ENCODE measurements around the gene DDIT3.
"Not testable (repeated sequence)": the region's sequence is repeated elsewhere in the genome, so short reads cannot be mapped to it uniquely, and the experiment has no call there.

DDIT3 gene

DNA sequence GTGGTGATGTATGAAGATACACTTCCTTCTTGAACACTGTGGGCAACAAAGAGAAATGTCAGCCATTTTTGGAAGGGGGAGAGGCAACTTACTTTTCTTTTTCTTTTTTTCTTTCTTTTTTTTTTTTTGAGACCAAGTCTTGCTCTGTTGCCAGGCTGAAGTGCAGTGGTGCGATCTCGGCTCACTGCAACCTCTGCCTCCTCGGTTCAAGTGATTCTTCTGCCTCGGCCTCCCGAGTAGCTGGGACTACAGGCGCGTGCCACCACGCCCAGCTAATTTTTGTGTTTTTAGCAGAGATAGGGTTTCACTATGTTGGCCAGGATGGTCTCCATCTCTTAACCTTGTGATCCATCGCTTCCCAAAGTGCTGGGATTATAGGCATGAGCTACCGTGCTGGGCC, 2.6 kb downstream of the DDIT3 start:
- intact Hi-C loops (cut with micrococcal nuclease); H3K9me3 Mint-ChIP-seq; H3K27me3 Mint-ChIP-seq; H3K27ac Mint-ChIP-seq; H3K4me3 Mint-ChIP-seq: not testable (repeated sequence)
- H3K4me1 Mint-ChIP-seq (ENCODE audit: low read depth), result peaks cover 53% of the 10 kb centered on the region
- H3K36me3 Mint-ChIP-seq (ENCODE audit: low read depth), result peaks cover 77% of the 10 kb centered on the region

DNA sequence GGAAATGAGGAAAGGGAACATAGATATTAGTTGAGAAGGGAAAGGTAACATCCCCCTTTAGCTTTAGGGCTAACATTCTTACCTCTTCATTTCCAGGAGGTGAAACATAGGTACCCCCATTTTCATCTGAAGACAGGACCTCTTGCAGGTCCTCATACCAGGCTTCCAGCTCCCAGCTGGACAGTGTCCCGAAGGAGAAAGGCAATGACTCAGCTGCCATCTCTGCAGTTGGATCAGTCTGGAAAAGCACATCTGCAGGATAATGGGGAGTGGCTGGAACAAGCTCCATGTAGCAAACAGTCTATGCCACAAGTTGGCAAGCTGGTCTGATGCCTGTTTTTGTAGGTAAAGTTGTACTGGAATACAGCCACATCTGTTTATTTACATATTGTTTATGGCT, 3.1 kb downstream of the DDIT3 start:
- Mint-ChIP-seq H3K4me1 (ENCODE audit: low read depth) (peaks cover 51% of the 10 kb centered on the region), H3K27ac (peak overlapping the region; percentile 40), H3K27me3 (no peaks in the 10 kb centered on the region), H3K36me3 (ENCODE audit: low read depth) (peaks cover 83% of the 10 kb centered on the region), H3K9me3 (no peaks in the 10 kb centered on the region), H3K4me3 (no peak overlapping the region)
- intact Hi-C loops (cut with micrococcal nuclease), result no loop called here

DNA sequence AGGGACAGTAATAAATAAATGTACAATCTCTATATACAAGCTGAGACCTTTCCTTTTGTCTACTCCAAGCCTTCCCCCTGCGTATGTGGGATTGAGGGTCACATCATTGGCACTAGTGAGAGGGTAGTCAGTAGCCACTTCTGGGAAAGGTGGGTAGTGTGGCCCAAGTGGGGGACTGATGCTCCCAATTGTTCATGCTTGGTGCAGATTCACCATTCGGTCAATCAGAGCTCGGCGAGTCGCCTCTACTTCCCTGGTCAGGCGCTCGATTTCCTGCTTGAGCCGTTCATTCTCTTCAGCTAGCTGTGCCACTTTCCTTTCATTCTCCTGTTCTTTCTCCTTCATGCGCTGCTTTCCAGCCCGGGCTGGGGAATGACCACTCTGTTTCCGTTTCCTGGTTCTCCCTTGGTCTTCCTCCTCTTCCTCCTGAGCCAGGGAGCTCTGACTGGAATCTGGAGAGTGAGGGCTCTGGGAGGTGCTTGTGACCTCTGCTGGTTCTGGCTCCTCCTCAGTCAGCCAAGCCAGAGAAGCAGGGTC, 3.6 kb downstream of the DDIT3 start:
- intact Hi-C loops (cut with micrococcal nuclease), result no loop called here
- peaks cover 88% of the 10 kb centered on the region for H3K36me3 Mint-ChIP-seq (ENCODE audit: low read depth)
- no peaks in the 10 kb centered on the region for H3K9me3 Mint-ChIP-seq
- H3K4me3 Mint-ChIP-seq, result no peak overlapping the region
- no peaks in the 10 kb centered on the region for H3K27me3 Mint-ChIP-seq
- H3K27ac Mint-ChIP-seq, result peak overlapping the region; percentile 40
- H3K4me1 Mint-ChIP-seq (ENCODE audit: low read depth), result peaks cover 46% of the 10 kb centered on the region

DNA sequence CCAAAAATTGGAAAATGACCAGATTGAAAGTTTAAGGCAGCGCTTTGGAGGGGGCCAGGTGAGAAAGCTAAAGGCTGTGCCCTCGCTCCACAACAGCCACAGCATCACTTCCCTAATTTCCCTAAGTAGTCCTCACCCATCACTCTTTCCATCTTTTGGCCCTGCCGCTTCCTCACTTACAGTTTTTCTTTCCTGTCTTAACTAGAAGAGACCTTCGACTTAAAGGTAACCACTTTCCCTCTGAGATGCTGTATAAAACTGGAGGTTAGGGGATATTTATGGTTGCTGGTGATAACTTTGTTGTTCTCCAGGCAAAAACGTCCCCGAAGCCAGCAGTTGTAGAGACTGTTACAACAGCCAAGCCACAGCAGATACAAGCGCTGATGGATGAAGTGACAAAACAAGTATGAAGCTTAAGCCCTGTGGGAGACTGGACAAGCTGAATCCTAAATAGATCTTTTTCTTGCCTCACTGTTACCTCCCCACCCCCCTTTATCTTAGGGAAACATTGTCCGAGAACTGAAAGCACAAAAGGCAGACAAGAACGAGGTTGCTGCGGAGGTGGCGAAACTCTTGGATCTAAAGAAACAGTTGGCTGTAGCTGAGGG, 4.3 kb downstream of the DDIT3 start:
- intact Hi-C loops (cut with micrococcal nuclease), result no loop called here
- H3K4me3 Mint-ChIP-seq, result no peak overlapping the region
- H3K27ac Mint-ChIP-seq, result no peak overlapping the region
- no peaks in the 10 kb centered on the region for H3K27me3 Mint-ChIP-seq
- no peaks in the 10 kb centered on the region for H3K9me3 Mint-ChIP-seq
- peaks cover 94% of the 10 kb centered on the region for H3K36me3 Mint-ChIP-seq (ENCODE audit: low read depth)
- peaks cover 39% of the 10 kb centered on the region for H3K4me1 Mint-ChIP-seq (ENCODE audit: low read depth)

DNA sequence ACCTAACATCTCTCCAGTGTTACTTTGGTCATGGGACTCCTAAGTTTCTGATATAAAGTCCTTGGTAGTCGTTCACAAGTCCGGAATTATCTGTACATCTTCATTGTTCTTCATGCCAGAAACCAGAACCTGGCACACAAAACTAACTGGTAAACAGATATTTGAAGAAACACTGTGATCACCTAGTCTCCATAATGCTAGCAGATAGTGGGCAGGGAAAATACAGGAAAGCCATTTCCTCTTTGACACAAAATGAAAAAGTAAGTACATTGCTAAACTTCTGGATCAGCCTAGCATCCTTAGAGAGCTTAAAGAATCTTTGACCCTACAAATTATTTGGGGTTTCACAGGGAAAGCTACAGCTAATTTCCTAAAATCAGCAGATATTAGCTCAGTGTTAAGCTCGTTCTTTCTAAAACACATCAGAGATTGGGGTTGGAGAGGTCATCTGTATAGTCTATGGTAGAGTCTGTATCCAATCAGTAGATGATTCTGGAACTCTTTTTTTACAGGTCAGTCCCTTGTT, 4.8 kb downstream of the DDIT3 start:
- Mint-ChIP-seq H3K9me3 (no peaks in the 10 kb centered on the region), H3K4me3 (no peak overlapping the region), H3K4me1 (ENCODE audit: low read depth) (peaks cover 36% of the 10 kb centered on the region), H3K27ac (no peak overlapping the region), H3K27me3 (no peaks in the 10 kb centered on the region), H3K36me3 (ENCODE audit: low read depth) (peaks cover 100% of the 10 kb centered on the region)
- intact Hi-C loops (cut with micrococcal nuclease), result no loop called here

DNA sequence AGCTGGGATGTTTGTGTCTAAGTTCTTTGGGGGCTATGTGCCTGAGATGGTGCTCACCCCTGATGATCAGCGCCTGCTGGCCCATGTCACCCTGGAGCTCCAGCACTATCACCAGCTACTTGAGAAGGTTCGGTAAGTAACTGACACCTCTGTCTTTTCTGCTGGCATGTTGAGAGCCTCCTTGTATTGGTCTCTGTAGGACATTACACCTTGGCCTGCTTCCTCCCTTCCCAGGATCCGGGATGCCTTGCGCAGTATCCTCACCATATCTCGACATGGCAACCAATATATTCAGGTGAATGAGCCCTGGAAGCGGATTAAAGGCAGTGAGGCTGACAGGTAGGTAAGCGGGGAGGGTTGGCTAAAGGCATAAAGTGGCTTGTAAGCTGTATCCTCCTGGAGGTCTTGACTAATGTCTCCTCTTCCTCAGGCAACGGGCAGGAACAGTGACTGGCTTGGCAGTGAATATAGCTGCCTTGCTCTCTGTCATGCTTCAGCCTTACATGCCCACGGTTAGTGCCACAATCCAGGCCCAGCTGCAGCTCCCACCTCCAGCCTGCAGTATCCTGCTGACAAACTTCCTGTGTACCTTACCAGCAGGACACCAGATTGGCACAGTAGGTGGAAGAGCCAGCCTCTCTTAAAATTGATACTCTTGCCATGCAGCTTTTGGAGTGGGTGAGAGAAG, 5.5 kb downstream of the DDIT3 start:
- intact Hi-C loops (cut with micrococcal nuclease), result no loop called here
- H3K27me3 Mint-ChIP-seq, result no peaks in the 10 kb centered on the region
- peaks cover 36% of the 10 kb centered on the region for H3K4me1 Mint-ChIP-seq (ENCODE audit: low read depth)
- H3K4me3 Mint-ChIP-seq, result no peak overlapping the region
- H3K36me3 Mint-ChIP-seq (ENCODE audit: low read depth), result peaks cover 97% of the 10 kb centered on the region
- H3K9me3 Mint-ChIP-seq, result no peaks in the 10 kb centered on the region
- no peak overlapping the region for H3K27ac Mint-ChIP-seq

DNA sequence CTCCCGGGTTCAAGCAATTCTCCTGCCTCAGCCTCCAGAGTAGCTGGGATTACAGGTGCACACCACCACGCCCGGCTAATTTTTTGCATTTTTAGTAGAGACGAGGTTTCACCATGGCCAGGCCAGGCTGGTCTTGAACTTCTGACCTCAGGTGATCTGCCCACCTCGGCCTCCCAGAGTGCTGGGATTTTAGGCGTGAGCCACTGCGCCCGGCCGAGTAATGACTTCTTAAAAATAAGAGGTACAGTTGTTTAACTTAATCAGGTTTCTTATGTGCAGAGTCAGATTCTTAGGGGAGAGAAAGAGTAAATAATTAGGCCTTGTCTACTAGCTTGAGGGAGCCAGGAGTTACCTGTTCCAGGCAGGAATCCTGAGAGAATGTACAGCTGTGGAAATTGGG, 6.1 kb downstream of the DDIT3 start:
- H3K27me3 Mint-ChIP-seq; H3K27ac Mint-ChIP-seq; H3K4me3 Mint-ChIP-seq; H3K9me3 Mint-ChIP-seq; intact Hi-C loops (cut with micrococcal nuclease): not testable (repeated sequence)
- Mint-ChIP-seq H3K4me1 (ENCODE audit: low read depth) (peaks cover 32% of the 10 kb centered on the region), H3K36me3 (ENCODE audit: low read depth) (peaks cover 97% of the 10 kb centered on the region)

DNA sequence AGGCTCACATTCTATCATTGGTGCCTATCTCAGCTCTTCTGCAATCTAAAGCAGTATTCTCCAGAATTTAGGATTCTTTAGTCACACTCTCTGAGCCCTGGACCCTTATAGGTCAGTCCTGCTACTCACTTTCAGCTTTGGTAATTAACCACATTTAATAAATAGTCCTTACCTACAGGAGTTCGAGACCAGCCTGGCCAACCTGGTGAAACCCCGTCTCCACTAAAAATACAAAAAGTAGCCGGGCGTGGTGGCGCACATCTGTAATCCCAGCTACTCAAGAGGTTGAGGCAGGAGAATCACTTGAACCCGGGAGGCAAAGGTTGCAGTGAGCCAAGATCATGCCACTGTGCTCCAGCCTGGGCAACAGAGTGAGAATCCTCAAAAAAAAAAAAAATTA, 6.6 kb downstream of the DDIT3 start:
- Mint-ChIP-seq H3K4me1 (ENCODE audit: low read depth) (peaks cover 26% of the 10 kb centered on the region), H3K36me3 (ENCODE audit: low read depth) (peaks cover 97% of the 10 kb centered on the region)
- H3K9me3 Mint-ChIP-seq; intact Hi-C loops (cut with micrococcal nuclease); H3K4me3 Mint-ChIP-seq; H3K27ac Mint-ChIP-seq; H3K27me3 Mint-ChIP-seq: not testable (repeated sequence)

DNA sequence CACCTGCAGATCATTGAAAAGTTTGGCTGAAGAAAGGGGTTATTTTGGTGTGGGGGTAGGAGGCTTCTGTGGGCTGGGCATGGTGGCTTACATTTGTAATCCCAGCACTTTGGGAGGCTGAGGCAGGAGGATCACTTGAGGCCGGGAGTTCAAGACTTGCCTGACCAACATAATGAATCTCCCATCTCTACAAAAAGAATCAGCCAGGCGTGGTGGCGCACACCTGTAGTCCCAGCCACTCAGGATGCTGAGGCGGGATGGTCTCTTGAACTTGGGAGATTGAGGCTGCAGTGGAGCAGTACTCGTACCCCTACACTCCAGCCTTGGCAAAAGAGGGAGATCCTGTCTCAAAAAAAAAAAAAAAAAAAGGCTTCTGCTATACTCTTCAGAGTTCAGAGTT, 7.0 kb downstream of the DDIT3 start:
- peaks cover 97% of the 10 kb centered on the region for H3K36me3 Mint-ChIP-seq (ENCODE audit: low read depth)
- no peaks in the 10 kb centered on the region for H3K9me3 Mint-ChIP-seq
- peaks cover 22% of the 10 kb centered on the region for H3K4me1 Mint-ChIP-seq (ENCODE audit: low read depth)
- no peak overlapping the region for H3K4me3 Mint-ChIP-seq
- H3K27ac Mint-ChIP-seq, result no peak overlapping the region
- no peaks in the 10 kb centered on the region for H3K27me3 Mint-ChIP-seq
- intact Hi-C loops (cut with micrococcal nuclease), result no loop called here

DNA sequence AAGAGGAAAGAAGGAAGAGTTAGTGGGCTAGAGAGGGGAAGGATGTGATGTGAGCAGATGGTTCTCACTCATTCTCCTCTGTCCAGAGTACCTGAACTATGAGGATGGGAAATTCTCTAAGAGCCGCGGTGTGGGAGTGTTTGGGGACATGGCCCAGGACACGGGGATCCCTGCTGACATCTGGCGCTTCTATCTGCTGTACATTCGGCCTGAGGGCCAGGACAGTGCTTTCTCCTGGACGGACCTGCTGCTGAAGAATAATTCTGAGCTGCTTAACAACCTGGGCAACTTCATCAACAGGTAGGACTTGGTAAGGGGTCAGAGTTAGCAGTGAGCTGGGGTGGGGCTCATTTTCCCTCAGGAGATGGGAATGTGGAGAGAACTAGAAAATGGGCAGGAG, 7.6 kb downstream of the DDIT3 start:
- Mint-ChIP-seq H3K4me1 (ENCODE audit: low read depth) (peaks cover 18% of the 10 kb centered on the region), H3K27me3 (no peaks in the 10 kb centered on the region), H3K27ac (no peak overlapping the region), H3K9me3 (no peaks in the 10 kb centered on the region), H3K36me3 (ENCODE audit: low read depth) (peaks cover 97% of the 10 kb centered on the region), H3K4me3 (no peak overlapping the region)
- intact Hi-C loops (cut with micrococcal nuclease), result no loop called here

DNA sequence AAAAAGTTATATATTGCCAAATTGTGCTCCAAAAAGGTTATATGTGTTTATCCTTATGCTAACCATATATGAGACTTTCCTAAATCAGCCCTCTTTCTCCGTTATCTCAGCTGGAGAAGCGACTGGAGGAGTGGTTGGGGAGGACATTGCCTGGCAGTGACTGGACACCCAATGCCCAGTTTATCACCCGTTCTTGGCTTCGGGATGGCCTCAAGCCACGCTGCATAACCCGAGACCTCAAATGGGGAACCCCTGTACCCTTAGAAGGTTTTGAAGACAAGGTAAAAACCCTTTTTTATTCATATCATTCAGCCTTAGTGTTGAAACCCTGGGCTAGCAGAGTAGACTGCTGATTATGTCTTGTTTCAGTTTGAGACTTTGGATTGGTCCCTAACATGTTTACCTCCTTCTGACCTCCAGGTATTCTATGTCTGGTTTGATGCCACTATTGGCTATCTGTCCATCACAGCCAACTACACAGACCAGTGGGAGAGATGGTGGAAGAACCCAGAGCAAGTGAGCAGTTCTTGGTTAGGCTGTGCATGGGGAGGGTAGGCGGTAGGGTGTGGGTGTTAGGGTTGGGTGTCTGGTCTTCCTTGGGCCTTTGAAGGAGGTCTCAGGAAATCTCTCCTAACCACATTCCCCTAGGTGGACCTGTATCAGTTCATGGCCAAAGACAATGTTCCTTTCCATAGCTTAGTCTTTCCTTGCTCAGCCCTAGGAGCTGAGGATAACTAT, 8.6 kb downstream of the DDIT3 start:
- intact Hi-C loops (cut with micrococcal nuclease), result no loop called here
- Mint-ChIP-seq H3K4me3 (no peak overlapping the region), H3K4me1 (ENCODE audit: low read depth) (peaks cover 10% of the 10 kb centered on the region), H3K9me3 (no peaks in the 10 kb centered on the region), H3K36me3 (ENCODE audit: low read depth) (peaks cover 89% of the 10 kb centered on the region), H3K27me3 (no peaks in the 10 kb centered on the region), H3K27ac (no peak overlapping the region)

DNA sequence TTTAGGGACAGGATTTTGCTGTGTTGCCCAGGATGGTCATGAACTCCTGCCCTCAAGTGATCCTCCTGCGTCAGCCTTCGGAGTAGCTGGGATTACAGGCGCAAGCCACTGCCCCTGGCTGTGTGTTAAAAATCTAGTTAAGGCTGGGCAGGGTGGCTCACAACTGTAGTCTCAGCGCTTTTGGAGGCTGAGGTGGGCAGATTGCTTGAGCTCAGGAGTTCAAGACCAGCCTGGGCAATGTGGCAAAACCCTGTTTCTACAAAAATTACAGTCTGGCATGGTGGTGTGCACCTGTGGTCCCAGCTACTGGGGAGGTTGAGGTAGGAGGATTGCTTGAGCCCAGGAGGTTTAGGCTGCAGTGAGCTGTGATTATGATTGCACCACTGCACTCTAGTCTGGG, 9.2 kb downstream of the DDIT3 start:
- H3K4me3 Mint-ChIP-seq, result no peak overlapping the region
- H3K9me3 Mint-ChIP-seq, result no peaks in the 10 kb centered on the region
- H3K4me1 Mint-ChIP-seq (ENCODE audit: low read depth), result peaks cover 8% of the 10 kb centered on the region
- H3K36me3 Mint-ChIP-seq (ENCODE audit: low read depth), result peaks cover 89% of the 10 kb centered on the region
- intact Hi-C loops (cut with micrococcal nuclease), result no loop called here
- no peak overlapping the region for H3K27ac Mint-ChIP-seq
- no peaks in the 10 kb centered on the region for H3K27me3 Mint-ChIP-seq

DNA sequence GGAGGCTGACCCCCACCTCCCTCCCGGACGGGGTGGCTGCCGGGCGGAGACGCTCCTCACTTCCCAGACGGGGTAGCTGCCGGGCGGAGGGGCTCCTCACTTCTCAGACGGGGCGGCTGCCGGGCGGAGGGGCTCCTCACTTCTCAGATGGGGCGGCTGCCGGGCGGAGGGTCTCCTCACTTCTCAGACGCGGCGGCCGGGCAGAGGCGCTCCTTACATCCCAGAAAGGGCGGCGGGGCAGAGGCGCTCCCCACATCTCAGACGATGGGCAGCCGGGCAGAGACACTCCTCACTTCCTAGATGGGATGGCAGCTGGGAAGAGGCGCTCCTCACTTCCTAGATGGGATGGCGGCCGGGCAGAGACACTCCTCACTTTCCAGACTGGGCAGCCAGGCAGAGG, 12.5 kb downstream of the DDIT3 start:
- H3K4me3 Mint-ChIP-seq, H3K27ac Mint-ChIP-seq: not testable (repeated sequence)
- H3K36me3 Mint-ChIP-seq (ENCODE audit: low read depth), result peaks cover 89% of the 10 kb centered on the region

DNA sequence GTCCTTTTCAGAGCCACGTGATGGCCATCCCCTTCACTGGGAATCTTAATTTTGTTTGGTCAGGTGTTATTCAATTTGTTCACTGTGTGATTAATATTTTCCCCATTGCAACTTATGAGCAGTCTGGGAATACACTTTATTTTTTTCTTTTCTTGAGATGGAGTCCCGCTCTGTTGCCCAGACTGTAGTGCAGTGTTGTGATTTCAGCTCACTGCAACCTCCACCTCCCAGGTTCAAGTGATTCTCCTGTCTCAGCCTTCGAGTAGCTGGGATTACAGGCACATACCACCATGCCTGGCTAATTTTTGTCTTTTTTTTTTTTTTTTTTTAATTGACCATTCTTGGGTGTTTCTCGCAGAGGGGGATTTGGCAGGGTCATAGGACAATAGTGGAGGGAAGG, 13.8 kb downstream of the DDIT3 start:
- H3K9me3 Mint-ChIP-seq; H3K27me3 Mint-ChIP-seq; H3K4me3 Mint-ChIP-seq; H3K27ac Mint-ChIP-seq; intact Hi-C loops (cut with micrococcal nuclease); H3K4me1 Mint-ChIP-seq (ENCODE audit: low read depth): not testable (repeated sequence)
- H3K36me3 Mint-ChIP-seq (ENCODE audit: low read depth), result peaks cover 89% of the 10 kb centered on the region

More for the DNA sequence above, 12.5 kb downstream of the DDIT3 start:
- H3K4me1 Mint-ChIP-seq (ENCODE audit: low read depth); intact Hi-C loops (cut with micrococcal nuclease); H3K9me3 Mint-ChIP-seq; H3K27me3 Mint-ChIP-seq: not testable (repeated sequence)
